SK-N-SH treated with all-trans-retinoic acid at 6 μM for 48 hours (cell line): ENCODE data around the gene SERPING1.

ENCODE experiments used
- ARNTL ChIP-seq: fragments of 450-650 bp; formaldehyde crosslinking; IDR thresholded peaks from 2 replicates; pipeline ENCODE4 v1.5.0; 2020; ENCODE audit warnings: low read depth, mild to moderate bottlenecking, moderate library complexity, borderline replicate concordance
- BACH2 ChIP-seq: fragments of 250-450 bp; sonication (Bioruptor Pico); IDR thresholded peaks from 2 replicates; pipeline ENCODE4 v1.9.0; 2021; ENCODE audit warnings: mild to moderate bottlenecking, borderline replicate concordance
- CSDC2 ChIP-seq: fragments of 250-450 bp; sonication (Bioruptor Pico); IDR thresholded peaks from 2 replicates; pipeline ENCODE4 v1.5.0; 2020; ENCODE audit warnings: mild to moderate bottlenecking, moderate library complexity
- CSRNP3 ChIP-seq: fragments of 250-450 bp; sonication (Bioruptor Pico); IDR thresholded peaks from 2 replicates; pipeline ENCODE4 v1.5.1; 2021; ENCODE audit warnings: mild to moderate bottlenecking, moderate library complexity
- ESRRG ChIP-seq: fragments of 250-450 bp; sonication (Bioruptor Pico); IDR thresholded peaks from 2 replicates; pipeline ENCODE4 v1.6.1; 2021; ENCODE audit warnings: mild to moderate bottlenecking
- OSR1 ChIP-seq: fragments of 250-450 bp; sonication (Bioruptor Pico); IDR thresholded peaks from 2 replicates; pipeline ENCODE4 v1.8.0; 2022; ENCODE audit warnings: moderate library complexity, mild to moderate bottlenecking, inconsistent platforms
- PATZ1 ChIP-seq: fragments of 250-450 bp; sonication (Bioruptor Pico); IDR thresholded peaks from 2 replicates; pipeline ENCODE4 v1.8.0; 2020; ENCODE audit warnings: mild to moderate bottlenecking, moderate library complexity, borderline replicate concordance
- POU6F1 ChIP-seq: fragments of 250-450 bp; sonication (Bioruptor Pico); IDR thresholded peaks from 2 replicates; pipeline ENCODE4 v1.8.0; 2021; ENCODE audit warnings: low read depth, mild to moderate bottlenecking, moderate library complexity, borderline replicate concordance
- PPARA ChIP-seq: fragments of 250-450 bp; sonication (Bioruptor Pico); IDR thresholded peaks from 2 replicates; pipeline ENCODE4 v1.5.0; 2020; ENCODE audit warnings: mild to moderate bottlenecking, borderline replicate concordance
- RARB ChIP-seq: fragments of 250-450 bp; sonication (Bioruptor Pico); IDR thresholded peaks from 2 replicates; pipeline ENCODE4 v1.8.0; 2021; ENCODE audit warnings: mild to moderate bottlenecking, moderate library complexity
- ZC3H10 ChIP-seq: fragments of 250-450 bp; sonication (Bioruptor Pico); IDR thresholded peaks from 2 replicates; pipeline ENCODE4 v1.5.1; 2021; ENCODE audit warnings: mild to moderate bottlenecking, moderate library complexity
- ZFP3 ChIP-seq: fragments of 250-450 bp; sonication (Bioruptor Pico); IDR thresholded peaks from 2 replicates; pipeline ENCODE4 v1.5.0; 2020; ENCODE audit warnings: mild to moderate bottlenecking, moderate library complexity
- ZNF70 ChIP-seq: fragments of 450-650 bp; formaldehyde crosslinking; IDR thresholded peaks from 2 replicates; pipeline ENCODE4 v1.5.0; 2020; ENCODE audit warnings: mild to moderate bottlenecking, moderate library complexity

GRCh38 chr11:57598831-57599155 lies 1.3 kb downstream of the SERPING1 start:
- TF ChIP-seq BACH2 = no peak
- TF ChIP-seq ARNTL = no peak
- TF ChIP-seq ESRRG (CRISPR knock-in tag) = no peak
- no peak for TF ChIP-seq POU6F1
- no peak for TF ChIP-seq PATZ1 (CRISPR knock-in tag)
- no peak for TF ChIP-seq ZNF70 (CRISPR knock-in tag)
- no peak for TF ChIP-seq RARB (CRISPR knock-in tag)
- TF ChIP-seq ZFP3 (CRISPR knock-in tag) = no peak
- TF ChIP-seq ZC3H10 (CRISPR knock-in tag) = no peak
- no peak for TF ChIP-seq CSDC2 (CRISPR knock-in tag)
- no peak for TF ChIP-seq CSRNP3 (CRISPR knock-in tag)
- no peak for TF ChIP-seq OSR1
- no peak for TF ChIP-seq PPARA
